Fibroblast of pulmonary artery (primary cell): ENCODE measurements around the gene APOA1.

Source experiments
- DNase-seq: peaks from one replicate; pipeline ENCODE4 v3.0.0-alpha.2; 2010; ENCODE audit warnings: low read depth
- H3K4me3 ChIP-seq: replicated peaks from 2 replicates; pipeline ENCODE4 v1.5.1; 2011; ENCODE audit warnings: low read depth, mild to moderate bottlenecking, control low read depth, low read length, moderate library complexity
- CTCF ChIP-seq: IDR thresholded peaks from 2 replicates; pipeline ENCODE4 v1.5.1; 2011; ENCODE audit warnings: mild to moderate bottlenecking, control low read depth, low read length, inconsistent platforms; ENCODE audit errors: missing control alignments

APOA1 gene

GRCh38 chr11:116853461-116854073, 16.1 kb upstream of the APOA1 start:
- TF ChIP-seq CTCF, result no peak
- no peak overlapping the region for H3K4me3 ChIP-seq
- peak; percentile 77 for DNase-seq

- no peak overlapping the region for H3K4me3 ChIP-seq
- peak; percentile 44 for DNase-seq
Observed at GRCh38 chr11:116852261-116853031, 15.0 kb upstream of the APOA1 start.

GRCh38 chr11:116851626-116852025, 14.2 kb upstream of the APOA1 start:
- DNase-seq, result peak; percentile 59
- H3K4me3 ChIP-seq, result no peak overlapping the region
- no peak for TF ChIP-seq CTCF

More at GRCh38 chr11:116852261-116853031, 15.0 kb upstream of the APOA1 start:
- TF ChIP-seq CTCF, result no peak

- TF ChIP-seq CTCF, result no peak
- H3K4me3 ChIP-seq, result no peak overlapping the region
- no peak for DNase-seq
Observed at GRCh38 chr11:116849486-116849885, 12.1 kb upstream of the APOA1 start.

GRCh38 chr11:116849060-116849459, 11.6 kb upstream of the APOA1 start:
- DNase-seq, result no peak
- H3K4me3 ChIP-seq, result no peak overlapping the region
- TF ChIP-seq CTCF, result no peak

GRCh38 chr11:116847612-116848011, 10.2 kb upstream of the APOA1 start:
- TF ChIP-seq CTCF, result no peak
- H3K4me3 ChIP-seq, result no peak overlapping the region
- DNase-seq, result no peak
